ENCODE measurements around the gene RIMS4.

The RIMS4 gene

DNA sequence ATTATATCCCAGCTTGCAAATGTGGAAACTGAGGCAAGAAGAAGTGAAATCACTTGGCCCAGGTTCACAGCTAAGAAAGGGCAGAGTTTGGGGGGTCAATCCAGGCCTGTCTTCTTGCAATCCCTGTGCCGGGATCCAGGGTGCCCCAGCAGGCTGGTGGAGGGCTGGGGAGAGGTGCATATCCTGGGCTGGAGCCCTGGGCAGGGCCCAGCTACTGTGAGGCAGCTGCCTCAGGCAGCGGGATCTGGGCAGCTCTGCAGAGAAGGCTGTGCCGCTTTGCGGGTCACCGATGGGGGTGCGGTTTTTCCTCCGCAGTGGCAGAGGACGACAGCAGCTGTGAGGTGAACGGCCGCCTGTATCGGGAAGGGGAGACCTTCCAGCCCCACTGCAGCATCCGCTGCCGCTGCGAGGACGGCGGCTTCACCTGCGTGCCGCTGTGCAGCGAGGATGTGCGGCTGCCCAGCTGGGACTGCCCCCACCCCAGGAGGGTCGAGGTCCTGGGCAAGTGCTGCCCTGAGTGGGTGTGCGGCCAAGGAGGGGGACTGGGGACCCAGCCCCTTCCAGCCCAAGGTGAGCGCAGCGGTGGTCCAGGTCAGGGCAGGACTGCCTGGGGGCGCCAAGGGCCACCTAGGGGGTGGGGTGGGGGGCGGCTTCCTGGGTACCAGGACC lies 85.8 kb downstream of the RIMS4 start:
- no peak for TF ChIP-seq GATA3 (IDR thresholded peaks at IDR 0.05; ENCODE audit: low read depth, low read length)
- TF ChIP-seq GATA2 (IDR thresholded peaks at IDR 0.05; ENCODE audit: low read depth, low read length): no peak

DNA sequence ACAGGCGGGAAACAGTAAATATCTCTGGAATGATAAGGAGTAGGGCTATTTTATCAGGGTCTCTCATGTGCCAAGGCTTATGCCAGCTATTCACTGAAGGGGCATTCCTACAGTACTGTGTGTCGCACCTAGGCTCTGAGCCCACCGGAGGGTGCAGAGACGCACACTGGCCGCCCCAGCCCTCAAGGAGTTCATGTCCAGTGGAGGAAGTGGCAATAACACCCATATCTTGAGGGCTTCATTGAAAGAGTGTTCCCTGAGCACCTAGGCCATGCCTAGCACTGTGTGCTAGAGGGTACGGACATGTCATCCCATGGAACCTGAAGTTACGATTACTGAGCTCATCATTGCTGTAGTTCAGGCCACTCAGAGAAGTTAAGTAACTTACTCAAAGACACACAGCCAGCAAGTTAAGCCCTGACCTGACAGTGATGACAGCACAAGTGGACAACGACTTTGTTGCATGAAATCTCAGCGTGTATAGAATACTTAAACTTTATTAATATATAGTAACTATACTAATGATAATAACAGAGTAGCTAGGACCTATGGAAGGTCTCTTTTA lies 86.5 kb downstream of the RIMS4 start:
- TF ChIP-seq GATA2 (IDR thresholded peaks at IDR 0.05; ENCODE audit: low read depth, low read length) (no peak), GATA3 (IDR thresholded peaks at IDR 0.05; ENCODE audit: low read depth, low read length) (no peak)

DNA sequence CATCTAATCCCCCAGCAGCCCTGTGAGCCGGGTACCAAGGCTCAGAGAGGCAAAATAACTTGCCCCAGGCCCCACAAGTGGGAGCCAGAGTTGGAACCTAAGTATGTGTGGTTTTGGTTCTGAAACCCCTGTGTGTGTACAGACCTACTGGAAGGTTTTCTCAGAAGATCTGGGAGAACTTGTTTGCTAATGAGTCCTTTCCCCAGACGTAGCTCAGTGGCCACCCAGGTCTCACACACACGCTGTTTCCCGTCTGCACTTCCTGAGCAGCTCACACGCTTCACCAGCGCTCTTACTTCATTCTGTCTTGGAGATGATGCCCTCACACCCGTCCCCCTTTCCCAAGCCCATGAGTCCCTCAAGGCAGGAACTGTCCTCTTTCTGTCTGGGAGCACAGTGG lies 87.0 kb downstream of the RIMS4 start:
- TF ChIP-seq GATA2 (IDR thresholded peaks at IDR 0.05; ENCODE audit: low read depth, low read length) (no peak), GATA3 (IDR thresholded peaks at IDR 0.05; ENCODE audit: low read depth, low read length) (no peak)

GRCh38 chr20:44722990-44723389 lies 87.4 kb downstream of the RIMS4 start:
- TF ChIP-seq GATA2 (IDR thresholded peaks at IDR 0.05; ENCODE audit: low read depth, low read length) (no peak), GATA3 (IDR thresholded peaks at IDR 0.05; ENCODE audit: low read depth, low read length) (no peak)

GRCh38 chr20:44721785-44722054 lies 88.6 kb downstream of the RIMS4 start:
- no peak for TF ChIP-seq GATA3 (IDR thresholded peaks at IDR 0.05; ENCODE audit: low read depth, low read length)
- no peak for TF ChIP-seq GATA2 (IDR thresholded peaks at IDR 0.05; ENCODE audit: low read depth, low read length)

- TF ChIP-seq GATA3 (IDR thresholded peaks at IDR 0.05; ENCODE audit: low read depth, low read length) (no peak), GATA2 (IDR thresholded peaks at IDR 0.05; ENCODE audit: low read depth, low read length) (no peak)
Observed at GRCh38 chr20:44720997-44721784, 89.2 kb downstream of the RIMS4 start.

GRCh38 chr20:44720621-44720996 lies 89.7 kb downstream of the RIMS4 start:
- TF ChIP-seq GATA3 (IDR thresholded peaks at IDR 0.05; ENCODE audit: low read depth, low read length) (no peak), GATA2 (IDR thresholded peaks at IDR 0.05; ENCODE audit: low read depth, low read length) (no peak)

- TF ChIP-seq GATA3 (IDR thresholded peaks at IDR 0.05; ENCODE audit: low read depth, low read length) (no peak), GATA2 (IDR thresholded peaks at IDR 0.05; ENCODE audit: low read depth, low read length) (no peak)
Observed at GRCh38 chr20:44719841-44720240, 90.5 kb downstream of the RIMS4 start.

DNA sequence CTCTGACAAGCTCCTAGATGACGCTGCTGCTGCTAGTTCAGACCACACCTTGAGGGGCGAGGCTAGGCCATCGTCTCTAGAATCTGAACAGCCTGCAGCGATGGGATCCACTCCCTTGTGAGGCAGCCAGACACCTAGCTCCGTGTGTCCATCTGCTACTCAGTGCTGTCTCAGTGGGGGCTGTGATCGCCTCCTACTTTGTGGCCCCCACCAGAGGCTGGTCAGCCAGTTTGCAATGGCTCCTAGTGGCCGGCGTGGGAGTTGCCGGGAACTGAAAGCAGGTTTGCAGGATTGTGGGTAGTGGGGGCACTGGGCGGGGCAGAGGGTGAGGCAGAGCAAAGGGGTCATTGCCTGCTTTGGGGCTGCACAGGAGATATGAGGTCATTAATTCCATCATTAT lies 92.4 kb downstream of the RIMS4 start:
- TF ChIP-seq GATA3 (IDR thresholded peaks at IDR 0.05; ENCODE audit: low read depth, low read length) (no peak), GATA2 (IDR thresholded peaks at IDR 0.05; ENCODE audit: low read depth, low read length) (no peak)

DNA sequence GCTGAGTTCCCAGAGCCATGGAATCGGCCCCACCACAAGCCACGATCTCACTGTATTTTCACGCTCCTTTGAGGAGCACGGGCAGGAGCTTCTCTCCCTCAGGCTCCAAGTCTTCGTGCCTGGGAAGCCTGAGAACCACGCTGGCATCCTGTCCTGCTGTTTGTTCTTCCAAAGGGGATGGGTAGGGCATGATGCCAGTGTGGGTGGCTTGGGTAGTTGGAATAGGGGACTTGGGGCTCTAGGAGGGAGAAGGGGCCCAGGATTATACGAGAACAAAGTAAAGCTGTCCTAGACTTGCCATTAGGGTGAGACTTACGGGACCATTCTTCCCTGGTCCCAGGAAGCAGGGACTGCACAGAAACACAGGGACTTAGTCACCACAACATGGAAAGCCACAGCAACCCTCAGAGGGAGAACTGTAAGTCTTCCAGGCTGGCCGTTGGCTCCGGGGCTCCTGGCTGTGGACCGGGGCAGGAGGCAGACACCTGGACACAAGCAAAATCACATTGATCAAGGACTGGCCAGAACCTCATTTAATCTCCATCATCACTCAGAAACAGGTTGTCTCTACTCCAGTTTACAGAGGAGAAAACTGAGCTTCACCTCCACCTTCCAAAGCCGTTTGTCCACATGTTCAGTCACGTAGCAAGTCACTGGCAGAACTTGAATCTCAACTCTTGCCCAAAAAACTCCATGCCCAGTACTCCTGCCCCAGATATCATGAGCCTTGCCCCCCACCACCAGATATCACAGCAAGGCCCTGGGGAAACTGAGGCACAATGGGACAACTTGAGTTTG lies 93.8 kb downstream of the RIMS4 start:
- no peak for TF ChIP-seq GATA2 (IDR thresholded peaks at IDR 0.05; ENCODE audit: low read depth, low read length)

DNA sequence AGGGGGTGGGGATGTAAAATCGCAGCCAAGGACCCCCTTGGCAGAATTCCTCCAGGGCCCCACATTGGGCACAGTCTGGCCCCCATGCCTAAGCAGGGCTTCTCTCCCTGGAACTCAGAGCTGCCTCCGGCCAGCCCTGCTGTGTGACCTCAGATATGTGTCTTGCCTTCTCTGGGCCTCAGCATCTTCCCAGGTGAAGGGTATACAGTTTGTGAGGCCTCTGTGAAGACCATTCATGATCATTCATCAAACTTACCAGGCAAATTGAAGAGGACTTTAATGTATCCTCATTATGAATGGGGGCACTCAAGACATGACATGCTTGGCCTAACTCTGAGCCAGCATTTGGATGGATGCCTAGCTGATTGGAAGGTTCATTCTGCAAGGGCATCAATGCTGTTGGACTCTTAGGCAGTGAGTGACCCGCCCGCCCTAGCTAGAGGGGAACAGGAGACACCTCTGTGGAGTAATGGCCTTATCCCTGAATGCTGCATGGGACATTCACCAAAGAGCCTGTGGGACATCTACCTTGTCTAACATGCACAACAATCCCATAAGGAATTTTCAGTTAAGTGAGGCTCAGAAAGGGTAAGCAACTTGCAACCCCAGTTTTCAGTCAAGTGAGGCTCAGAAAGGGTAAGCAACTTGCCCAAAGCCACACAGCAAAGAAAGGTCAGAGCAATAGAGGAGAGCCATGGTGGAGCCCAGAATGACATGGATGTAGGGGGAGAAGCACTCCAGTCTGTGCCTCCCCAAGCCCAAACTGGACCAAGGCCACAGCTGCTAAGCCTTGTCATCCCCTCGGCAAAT lies 94.6 kb downstream of the RIMS4 start:
- TF ChIP-seq GATA3 (IDR thresholded peaks at IDR 0.05; ENCODE audit: low read depth, low read length) (no peak), GATA2 (IDR thresholded peaks at IDR 0.05; ENCODE audit: low read depth, low read length) (no peak)

DNA sequence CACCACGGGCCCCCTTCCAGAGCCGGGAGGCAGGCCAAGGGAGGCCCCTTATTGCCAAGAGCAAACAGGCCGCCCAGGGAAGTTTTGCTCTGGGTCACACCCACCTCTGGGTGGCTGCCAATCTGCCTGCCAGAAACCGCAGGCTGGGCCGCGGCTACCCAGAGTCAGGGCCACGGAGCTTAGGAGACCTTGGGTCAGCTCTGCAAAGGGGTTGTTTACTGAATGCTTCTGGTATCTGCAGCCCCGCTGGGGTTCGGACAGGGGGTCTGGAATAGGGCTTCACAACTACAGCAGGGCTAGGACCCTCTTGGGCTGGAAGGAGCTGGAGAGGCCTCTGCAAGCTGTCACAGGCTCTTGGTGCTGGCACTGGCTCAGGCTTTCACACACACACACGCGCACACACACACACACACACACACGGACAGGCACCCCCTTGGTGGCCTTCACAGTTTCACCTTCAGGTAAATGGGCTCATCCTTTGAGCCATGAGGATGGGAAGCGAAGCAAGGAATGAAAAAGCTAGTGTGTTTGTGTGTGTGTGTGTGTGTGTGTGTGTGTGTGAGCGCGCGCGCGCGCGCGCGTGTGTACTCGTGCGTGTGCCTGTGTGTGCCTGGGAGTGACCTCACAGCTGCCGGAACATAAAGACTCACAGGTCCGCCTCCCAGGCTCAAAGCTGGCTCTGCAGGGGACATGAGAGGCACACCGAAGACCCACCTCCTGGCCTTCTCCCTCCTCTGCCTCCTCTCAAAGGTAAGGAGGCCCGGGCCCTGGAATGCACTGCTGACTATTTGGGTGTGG lies 95.4 kb downstream of the RIMS4 start, which contains the start of gene CCN5:
CCN5 (plus strand) TSS at position 669 of the 798 bp plus-strand sequence; CDS start at position 691, 22 bp downstream.
- no peak for TF ChIP-seq GATA3 (IDR thresholded peaks at IDR 0.05; ENCODE audit: low read depth, low read length)
- TF ChIP-seq GATA2 (IDR thresholded peaks at IDR 0.05; ENCODE audit: low read depth, low read length): no peak

All from SH-SY5Y (cell line).